GM12878 (cell line): Measurements from ENCODE around the gene CCDC187. TPM values are rescaled to one million over a fixed set of nuclear protein-coding genes. Genes with fewer than 3 reads are reported as not detected.

Experiments used
- ATAC-seq: fragments of 200-7000 bp; cut with Tn5 transposase; 3 replicates; pipeline ENCODE4 v1.9.1; 2020; ENCODE audit warnings: mild to moderate bottlenecking, moderate library complexity
- BruUV-seq: library from RNA; stranded (reverse); fragments of 400-500 nt; replicated peaks from 2 replicates; lab custom pipeline; 2021; lab: Mats Ljungman, UMichigan
- CTCF ChIA-PET: fragments of 300-600 bp; sonication (Branson Sonifier 250); formaldehyde crosslinking; extraction: SDS; loops from one replicate; lab custom pipeline; 2021; ENCODE audit warnings: inconsistent platforms; lab: Yijun Ruan, JAX
- POLR2A ChIA-PET: fragments of 350-600 bp; formaldehyde crosslinking; extraction: SDS; loops from one replicate; lab custom pipeline; 2021; ENCODE audit warnings: inconsistent platforms; lab: Charles Lee
- RAD21 ChIA-PET: fragments of 300-600 bp; sonication (Branson Sonifier 250); formaldehyde crosslinking; loops from one replicate; lab custom pipeline; 2023; ENCODE audit warnings: antibody characterized with exemption; ENCODE audit not compliant: unreplicated experiment; lab: Charles Lee
- SMC1A ChIA-PET: fragments of 300-600 bp; sonication (Branson Sonifier 250); formaldehyde crosslinking; loops from one replicate; lab custom pipeline; 2023; ENCODE audit not compliant: unreplicated experiment, uncharacterized antibody; lab: Charles Lee
- DNase-seq: peaks from one replicate; pipeline ENCODE4 v3.0.0-alpha.2; 2011; ENCODE audit warnings: low read depth, low spot score
- FAIRE-seq: peaks from 3 replicates; lab custom pipeline; 2011; peaks lifted over from hg19 to GRCh38; lab: Jason Lieb, UNC
- H2AFZ ChIP-seq: 2 replicates; pipeline ENCODE4 v1.6.0; 2011; ENCODE audit warnings: low read depth, low read length, control low read depth; ENCODE audit not compliant: control insufficient read depth
- H3K27ac ChIP-seq: 2 replicates; pipeline ENCODE4 v1.5.1; 2011; ENCODE audit warnings: control low read depth; ENCODE audit not compliant: control insufficient read depth, insufficient read depth
- H3K27me3 ChIP-seq, 2 experiments: replicated peaks in 1 of 2; 2 replicates each; pipeline versions ENCODE4 v1.6.0 to v1.6.1; 2011; ENCODE audit warnings: low read length in 1 of 2; ENCODE audit not compliant: control insufficient read depth in 2 of 2, insufficient read depth in 2 of 2
- H3K36me3 ChIP-seq, 2 experiments: 2 replicates each; pipeline ENCODE4 v1.5.1; 2011; ENCODE audit warnings: low read length in 1 of 2; ENCODE audit not compliant: control insufficient read depth in 2 of 2, insufficient read depth in 2 of 2
- H3K4me1 ChIP-seq: 2 replicates; pipeline ENCODE4 v1.6.1; 2011; ENCODE audit warnings: mild to moderate bottlenecking, low read length, moderate library complexity, mixed read lengths; ENCODE audit not compliant: control insufficient read depth, insufficient read depth
- H3K4me2 ChIP-seq: 2 replicates; pipeline ENCODE4 v1.6.0; 2011; ENCODE audit warnings: control low read depth; ENCODE audit not compliant: control insufficient read depth, insufficient read depth
- H3K4me3 ChIP-seq: fragments of 200-600 bp; sonication (generic); 2 replicates; pipeline ENCODE4 v1.5.1; 2016
- H3K79me2 ChIP-seq: 2 replicates; pipeline ENCODE4 v1.6.0; 2011; ENCODE audit warnings: low read length; ENCODE audit not compliant: control insufficient read depth, insufficient read depth
- H3K9ac ChIP-seq: 2 replicates; pipeline ENCODE4 v1.8.0; 2011; ENCODE audit warnings: low read length, control low read depth, mixed read lengths; ENCODE audit not compliant: control insufficient read depth, insufficient read depth
- H3K9me3 ChIP-seq: replicated peaks from 3 replicates; pipeline ENCODE4 v1.5.1; 2011; ENCODE audit warnings: mild to moderate bottlenecking, low read length; ENCODE audit not compliant: control insufficient read depth, insufficient read depth
- H4K20me1 ChIP-seq: 2 replicates; pipeline ENCODE4 v1.6.0; 2011; ENCODE audit not compliant: control insufficient read depth, insufficient read depth
- ATF7 ChIP-seq: fragments of 450-650 bp; IDR thresholded peaks from 2 replicates; pipeline ENCODE4 v1.6.1; 2016; ENCODE audit warnings: low read depth, mild to moderate bottlenecking
- CHD4 ChIP-seq: fragments of 200-600 bp; sonication (generic); IDR thresholded peaks from 2 replicates; pipeline ENCODE4 v1.6.1; 2016; ENCODE audit warnings: mild to moderate bottlenecking
- HDGF ChIP-seq: fragments of 450-650 bp; IDR thresholded peaks from 2 replicates; pipeline ENCODE4 v1.6.1; 2016; ENCODE audit warnings: antibody characterized with exemption
- STAT1 ChIP-seq: fragments of 450-650 bp; conservative IDR thresholded peaks from 2 replicates; pipeline ENCODE4 v1.6.1; 2014; ENCODE audit warnings: antibody characterized with exemption, mild to moderate bottlenecking
- WGBS: methylation state at CpG from one replicate; pipeline ENCODE4 v1.1.6; 2016; ENCODE audit warnings: low lambda C conversion rate; ENCODE audit not compliant: insufficient replicate concordance, insufficient coverage; ENCODE audit errors: missing lambda C conversion rate; 5-methylcytosine and 5-hydroxymethylcytosine counted together
- in situ Hi-C: fragments of 300-500 bp; cut with MboI; formaldehyde crosslinking; loops from 9 replicates; pipeline ENCODE4 v1.14.3; 2018; ENCODE audit warnings: mixed read lengths
- intact Hi-C: fragments of 100-400 bp; cut with micrococcal nuclease; formaldehyde crosslinking; loops from one replicate; pipeline ENCODE4 v1.14.2; 2022; ENCODE audit not compliant: unreplicated experiment
- polyA plus RNA-seq, 11 experiments: library from polyadenylated mRNA; depleted of rRNA in 4 of 11; unstranded in 6 of 11; stranded (reverse) in 5 of 11; fragments of >200 nt; fragmentation: Nextera tagmentation in 4 of 11; fragmentation: Illumina TruSeq in 1 of 11; extraction: Ambion mirVana in 4 of 11; extraction: Trizol in 1 of 11; gene quantifications; 1 replicate in 1 of 11; 2 replicates in 10 of 11; pipeline versions ENCODE4 v1.2.1 to v1.2.3, GENCODE V29; 2011 to 2016; ENCODE audit warnings: inconsistent platforms in 2 of 11, missing spikeins in 2 of 11, low read depth in 1 of 11
- total RNA-seq, 4 experiments: library from RNA; depleted of rRNA in 3 of 4; stranded (reverse); fragments of >200 nt in 3 of 4; fragmentation: Illumina TruSeq in 1 of 4; extraction: Trizol in 1 of 4; gene quantifications; 2 replicates each; pipeline versions ENCODE4 v1.2.1 to v1.2.3, GENCODE V29; 2013 to 2021
- TF ChIP-seq, protein P1 (sequence below): IDR thresholded peaks from 2 replicates; pipeline ENCODE4 v1.6.1; 2011; ENCODE audit warnings: low read depth, mild to moderate bottlenecking, low read length, moderate library complexity, borderline replicate concordance; ENCODE audit errors: extremely low read depth

The CCDC187 gene
- total and polyA plus RNA-seq, 10 of the 15 experiments (the other 5 are each of a cell fraction or from before 2014, with no cell fraction given), result 0.04 to 0.23 (median 0.04) TPM; not detected in 7

DNA sequence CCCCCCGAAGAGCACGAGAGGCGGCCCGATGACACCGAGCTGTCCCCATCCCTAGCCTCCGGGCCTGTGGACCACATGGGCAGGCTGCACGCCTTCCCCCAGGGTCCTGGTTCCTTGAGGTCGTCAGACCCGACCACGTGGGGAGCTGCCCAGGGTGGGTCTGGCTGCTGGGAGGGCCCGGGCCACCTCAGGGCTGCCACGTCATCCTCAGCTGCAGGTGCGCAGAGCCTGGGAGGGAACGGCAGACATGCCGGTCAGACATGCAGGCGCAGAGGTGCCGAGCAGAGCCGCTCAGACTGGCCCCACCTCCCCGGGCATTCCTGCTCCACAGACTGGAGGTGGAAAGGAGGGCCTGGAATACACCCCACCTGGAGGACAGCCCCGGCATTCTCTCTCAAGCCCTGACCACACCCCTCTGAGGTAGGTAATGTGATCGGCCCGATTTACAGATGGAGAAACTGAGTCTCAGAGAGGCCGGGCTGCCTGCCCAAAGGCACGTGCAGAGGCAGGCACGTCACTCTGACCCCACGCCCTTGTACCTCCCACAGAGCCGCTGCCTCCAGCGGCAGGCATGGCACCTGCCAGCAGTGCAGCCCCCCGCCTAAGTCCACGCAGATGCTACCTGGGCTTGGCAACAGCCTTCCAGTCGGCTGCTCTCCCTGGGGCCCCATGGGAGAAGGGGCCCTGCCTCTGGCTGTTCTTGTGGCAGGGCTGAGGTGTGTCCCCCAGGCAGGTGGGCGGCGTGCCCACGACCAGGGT is 649 bp downstream of the CCDC187 start:
- WGBS, result 52% methylated on average over 34 of the region's 34 CpGs
- no peaks in the 10 kb centered on the region for H3K4me1 ChIP-seq
- no peak for DNase-seq
- no peak overlapping the region for H3K9ac ChIP-seq
- FAIRE-seq, result no peak
- TF ChIP-seq, protein P1, sequence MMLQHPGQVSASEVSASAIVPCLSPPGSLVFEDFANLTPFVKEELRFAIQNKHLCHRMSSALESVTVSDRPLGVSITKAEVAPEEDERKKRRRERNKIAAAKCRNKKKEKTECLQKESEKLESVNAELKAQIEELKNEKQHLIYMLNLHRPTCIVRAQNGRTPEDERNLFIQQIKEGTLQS, result no peak
- TF ChIP-seq STAT1, result no peak
- SMC1A ChIA-PET, result no interaction called here
- H3K79me2 ChIP-seq, result no peaks in the 10 kb centered on the region
- ATAC-seq, result no peak
- no peak overlapping the region for H3K4me2 ChIP-seq
- RAD21 ChIA-PET, result no interaction called here
- in situ Hi-C loops (no loop called here), intact Hi-C loops (no loop called here)
- BruUV-seq, result no TSS peak
- no peak overlapping the region for H2AFZ ChIP-seq
- POLR2A ChIA-PET, result no interaction called here
- no peaks in the 10 kb centered on the region for H3K27me3 ChIP-seq
- H3K4me3 ChIP-seq, result no peak overlapping the region
- H3K9me3 ChIP-seq, result no peaks in the 10 kb centered on the region
- H4K20me1 ChIP-seq, result no peaks in the 10 kb centered on the region
- CTCF ChIA-PET, result no interaction called here
- no peaks in the 10 kb centered on the region for H3K36me3 ChIP-seq
- H3K27ac ChIP-seq, result no peak overlapping the region

DNA sequence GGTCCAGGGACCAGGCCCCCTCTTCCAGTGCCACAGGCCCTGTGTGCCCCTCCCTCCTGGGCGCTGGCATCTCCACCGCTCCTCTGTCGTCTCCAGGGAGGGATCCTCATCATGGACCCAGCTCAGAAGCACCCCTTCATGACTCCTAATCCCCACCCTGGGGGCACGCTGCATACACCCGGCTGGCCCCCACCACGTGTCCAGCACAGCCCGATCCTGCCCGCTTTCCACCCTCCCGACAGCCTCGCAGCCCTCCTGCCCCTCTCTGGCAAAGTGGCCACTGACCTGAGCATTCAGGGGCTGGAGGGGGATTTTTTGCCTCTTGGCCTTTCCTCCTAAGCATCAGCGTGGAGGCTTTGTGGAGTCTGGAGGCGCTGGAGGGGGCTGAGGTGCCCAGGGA is 1.4 kb downstream of the CCDC187 start:
- ChIA-PET RAD21 (no interaction called here), CTCF (no interaction called here), POLR2A (no interaction called here), SMC1A (no interaction called here)
- H3K4me1 ChIP-seq, result no peaks in the 10 kb centered on the region
- DNase-seq, result no peak
- no peak overlapping the region for H3K4me3 ChIP-seq
- H3K4me2 ChIP-seq, result no peak overlapping the region
- ATAC-seq, result no peak
- H2AFZ ChIP-seq, result no peak overlapping the region
- no peaks in the 10 kb centered on the region for H3K9me3 ChIP-seq
- no TSS peak for BruUV-seq
- no peaks in the 10 kb centered on the region for H3K79me2 ChIP-seq
- no peaks in the 10 kb centered on the region for H3K27me3 ChIP-seq
- WGBS, result 63% methylated on average over 10 of the region's 12 CpGs
- H4K20me1 ChIP-seq, result no peaks in the 10 kb centered on the region
- in situ Hi-C loops, result no loop called here
- no peak for TF ChIP-seq HDGF
- no peak for TF ChIP-seq ATF7
- TF ChIP-seq CHD4, result no peak
- intact Hi-C loops, result no loop called here
- H3K27ac ChIP-seq, result no peak overlapping the region
- FAIRE-seq, result no peak
- H3K9ac ChIP-seq, result no peak overlapping the region
- H3K36me3 ChIP-seq, result no peaks in the 10 kb centered on the region
